Mucosa of gallbladder (tissue), 1 donor: Measurements from ENCODE around the gene DIS3L. TPM values are rescaled to one million over a fixed set of nuclear protein-coding genes. Genes with fewer than 3 reads are reported as not detected.

Experiments
- total RNA-seq: library from RNA; stranded (reverse); gene quantifications from one replicate; pipeline ENCODE4 v1.2.1, GENCODE V29; 2021
- donor health status: DM: no; HTN: no; CAD: no.

DIS3L gene
- total RNA-seq, 1 donor from 2014 or later: 29.3 TPM

Other genes with a start within 250 kb of the DIS3L start
- gene MEGF11, start 39.8 kb upstream of the DIS3L start, total RNA-seq: 0.35 TPM
- 4.0 TPM for gene TIPIN, start 63.1 kb downstream of the DIS3L start, total RNA-seq
- gene MAP2K1, start 93.3 kb downstream of the DIS3L start, total RNA-seq: 48.2 TPM
- 22.2 TPM for gene SNAPC5, start 204.2 kb downstream of the DIS3L start, total RNA-seq
- 1,437 TPM for gene RPL4, start 211.3 kb downstream of the DIS3L start, total RNA-seq
- 5.3 TPM for gene ZWILCH, start 211.8 kb downstream of the DIS3L start, total RNA-seq